Mesenchymal stem cell (in vitro differentiated cells and primary cell): ENCODE results near the gene APPBP2.

Source experiments
- DNase-seq: peaks from one replicate; pipeline ENCODE4 v3.0.0-alpha.2; 2013
- H2AFZ ChIP-seq: one replicate; pipeline ENCODE4 v1.6.1; 2013; ENCODE audit warnings: low read depth, mild to moderate bottlenecking, control low read depth, inconsistent platforms, low read length, moderate library complexity
- H2AK5ac ChIP-seq: 2 replicates; pipeline ENCODE4 v1.6.1; 2013; ENCODE audit warnings: low read length, moderate library complexity, mild to moderate bottlenecking, inconsistent platforms; ENCODE audit not compliant: severe bottlenecking
- H2BK120ac ChIP-seq: one replicate; pipeline ENCODE4 v1.6.1; 2013; ENCODE audit warnings: low read depth, mild to moderate bottlenecking, inconsistent platforms, low read length, moderate library complexity
- H2BK12ac ChIP-seq, 2 experiments: one replicate each; pipeline ENCODE4 v1.6.1; 2013; ENCODE audit warnings: inconsistent platforms in 2 of 2, low read length in 2 of 2, mild to moderate bottlenecking in 2 of 2, moderate library complexity in 2 of 2, control low read depth in 1 of 2
- H2BK15ac ChIP-seq: one replicate; pipeline ENCODE4 v1.6.1; 2013; ENCODE audit warnings: mild to moderate bottlenecking, low read depth, inconsistent platforms; ENCODE audit not compliant: poor library complexity, severe bottlenecking
- H2BK5ac ChIP-seq: 2 replicates; pipeline ENCODE4 v1.6.1; 2013; ENCODE audit warnings: low read depth, mild to moderate bottlenecking, low read length, control low read depth, inconsistent platforms; ENCODE audit not compliant: poor library complexity, severe bottlenecking
- H3K14ac ChIP-seq, 2 experiments: one replicate each; pipeline ENCODE4 v1.6.1; 2013; ENCODE audit warnings: inconsistent platforms in 2 of 2, low read length in 2 of 2, control low read depth in 1 of 2, mild to moderate bottlenecking in 1 of 2, moderate library complexity in 1 of 2
- H3K18ac ChIP-seq, 2 experiments: one replicate each; pipeline ENCODE4 v1.6.1; 2013; ENCODE audit warnings: inconsistent platforms in 2 of 2, low read length in 2 of 2, control low read depth in 1 of 2, low read depth in 1 of 2, mild to moderate bottlenecking in 1 of 2
- H3K23ac ChIP-seq, 2 experiments: one replicate each; pipeline ENCODE4 v1.6.1; 2013; ENCODE audit warnings: inconsistent platforms in 2 of 2, low read length in 2 of 2, mild to moderate bottlenecking in 2 of 2, moderate library complexity in 2 of 2, control low read depth in 1 of 2
- H3K27ac ChIP-seq: 2 replicates; pipeline ENCODE4 v1.5.1; 2013; ENCODE audit warnings: mild to moderate bottlenecking, moderate library complexity, low read length, control low read depth, inconsistent platforms; ENCODE audit not compliant: poor library complexity, severe bottlenecking
- H3K27me3 ChIP-seq, 2 experiments: 2 replicates each; pipeline versions ENCODE4 v1.6.1 to v1.7.0; 2013; ENCODE audit warnings: low read length in 2 of 2, mild to moderate bottlenecking in 2 of 2, moderate library complexity in 2 of 2, control low read depth in 1 of 2, inconsistent platforms in 1 of 2; ENCODE audit not compliant: control insufficient read depth in 1 of 2, insufficient read depth in 1 of 2
- H3K36me3 ChIP-seq, 2 experiments: 2 replicates each; pipeline versions ENCODE4 v1.6.1 to v1.7.0; 2013; ENCODE audit warnings: low read length in 2 of 2, control low read depth in 1 of 2, inconsistent platforms in 1 of 2, low read depth in 1 of 2, mild to moderate bottlenecking in 1 of 2; ENCODE audit not compliant: insufficient read depth in 2 of 2, control insufficient read depth in 1 of 2
- H3K4ac ChIP-seq, 2 experiments: one replicate each; pipeline ENCODE4 v1.6.1; 2013; ENCODE audit warnings: inconsistent platforms in 2 of 2, low read length in 2 of 2, mild to moderate bottlenecking in 2 of 2, moderate library complexity in 2 of 2, control low read depth in 1 of 2, low read depth in 1 of 2
- H3K4me1 ChIP-seq: 2 replicates; pipeline ENCODE4 v1.6.1; 2013; ENCODE audit warnings: low read depth, low read length, control low read depth; ENCODE audit not compliant: control insufficient read depth, insufficient read depth
- H3K4me2 ChIP-seq: 2 replicates; pipeline ENCODE4 v1.6.1; 2013; ENCODE audit warnings: low read length, mild to moderate bottlenecking, inconsistent platforms; ENCODE audit not compliant: poor library complexity, severe bottlenecking
- H3K4me3 ChIP-seq, 2 experiments: 2 replicates each; pipeline versions ENCODE4 v1.5.1 to v1.7.0; 2013; ENCODE audit warnings: low read length in 2 of 2, mild to moderate bottlenecking in 2 of 2, control low read depth in 1 of 2, low read depth in 1 of 2; ENCODE audit not compliant: insufficient read depth in 1 of 2
- H3K79me1 ChIP-seq: replicated peaks from 2 replicates; pipeline ENCODE4 v1.6.1; 2013; ENCODE audit warnings: mild to moderate bottlenecking, control low read depth, low read length, inconsistent platforms; ENCODE audit not compliant: poor library complexity, severe bottlenecking
- H3K9ac ChIP-seq: 2 replicates; pipeline ENCODE4 v1.7.0; 2013; ENCODE audit warnings: mild to moderate bottlenecking, low read length, moderate library complexity
- H3K9me3 ChIP-seq: 2 replicates; pipeline ENCODE4 v1.7.0; 2013; ENCODE audit warnings: mild to moderate bottlenecking, low read length; ENCODE audit not compliant: control insufficient read depth
- H4K8ac ChIP-seq: one replicate; pipeline ENCODE4 v1.6.1; 2013; ENCODE audit warnings: inconsistent platforms, mild to moderate bottlenecking, low read length, moderate library complexity
- H4K91ac ChIP-seq: one replicate; pipeline ENCODE4 v1.6.1; 2013; ENCODE audit warnings: mild to moderate bottlenecking, low read length, inconsistent platforms
- WGBS: methylation state at CpG from one replicate; pipeline ENCODE4 v1.1.7; 2013; ENCODE audit warnings: mixed read lengths; 5-methylcytosine and 5-hydroxymethylcytosine counted together

The APPBP2 gene

GRCh38 chr17:60562421-60562820 lies 36.4 kb upstream of the APPBP2 start:
- H3K14ac ChIP-seq = no peak overlapping the region
- no peak overlapping the region for H2BK12ac ChIP-seq
- H3K27ac ChIP-seq = peak overlapping the region; percentile 82
- H3K18ac ChIP-seq = no peak overlapping the region
- peak overlapping the region; percentile 6 for H3K4me2 ChIP-seq
- no peak overlapping the region for H2BK5ac ChIP-seq
- no peak overlapping the region for H2AFZ ChIP-seq
- H3K23ac ChIP-seq = no peak overlapping the region
- 100% methylated on average over 1 of the region's 3 CpGs for WGBS
- H3K27me3 ChIP-seq = no peaks in the 10 kb centered on the region
- no peak for DNase-seq
- no peaks in the 10 kb centered on the region for H3K36me3 ChIP-seq
- H2BK15ac ChIP-seq = no peak overlapping the region
- no peaks in the 10 kb centered on the region for H3K9me3 ChIP-seq
- H3K4me1 ChIP-seq = peaks cover 4% of the 10 kb centered on the region
- no peak overlapping the region for H3K4ac ChIP-seq
- H2AK5ac ChIP-seq = no peak overlapping the region
- no peak overlapping the region for H4K91ac ChIP-seq
- no peak overlapping the region for H4K8ac ChIP-seq
- H3K79me1 ChIP-seq = no peaks in the 10 kb centered on the region
- H2BK120ac ChIP-seq = no peak overlapping the region
- no peak overlapping the region for H3K4me3 ChIP-seq
- H3K9ac ChIP-seq = no peak overlapping the region

- no peak overlapping the region for H3K27ac ChIP-seq
- H3K27me3 ChIP-seq = no peaks in the 10 kb centered on the region
- no peak overlapping the region for H4K91ac ChIP-seq
- H2AFZ ChIP-seq = no peak overlapping the region
- H2BK5ac ChIP-seq = no peak overlapping the region
- no peak overlapping the region for H2BK15ac ChIP-seq
- peaks cover 4% of the 10 kb centered on the region for H3K4me1 ChIP-seq
- H3K9ac ChIP-seq = no peak overlapping the region
- H3K36me3 ChIP-seq = no peaks in the 10 kb centered on the region
- H3K9me3 ChIP-seq = no peaks in the 10 kb centered on the region
- no peak overlapping the region for H3K18ac ChIP-seq
- no peak overlapping the region for H3K14ac ChIP-seq
- H2BK120ac ChIP-seq = no peak overlapping the region
- H3K4ac ChIP-seq = no peak overlapping the region
- H4K8ac ChIP-seq = no peak overlapping the region
- H2BK12ac ChIP-seq = peak overlapping the region in 1 of 2 experiments; percentile 49
- no peak overlapping the region for H3K23ac ChIP-seq
- H3K79me1 ChIP-seq = no peaks in the 10 kb centered on the region
- no peak overlapping the region for H3K4me3 ChIP-seq
- DNase-seq = no peak
- H2AK5ac ChIP-seq = peak overlapping the region; percentile 72
- WGBS = 84% methylated on average over 8 of the region's 11 CpGs
- no peak overlapping the region for H3K4me2 ChIP-seq
These were observed 34.8 kb upstream of the APPBP2 start for GRCh38 chr17:60560860-60561257.

- 94% methylated on average over 20 of the region's 26 CpGs for WGBS
- no peak overlapping the region for H4K8ac ChIP-seq
- no peak for DNase-seq
These were observed 34.2 kb upstream of the APPBP2 start for GRCh38 chr17:60559995-60560859.

GRCh38 chr17:60559659-60559994 lies 33.6 kb upstream of the APPBP2 start:
- no peak overlapping the region for H3K4me3 ChIP-seq
- H3K4ac ChIP-seq = no peak overlapping the region
- no peak overlapping the region for H3K18ac ChIP-seq
- H2BK5ac ChIP-seq = no peak overlapping the region
- no peak overlapping the region for H3K9ac ChIP-seq
- no peak overlapping the region for H2BK15ac ChIP-seq
- H3K79me1 ChIP-seq = no peaks in the 10 kb centered on the region
- no peaks in the 10 kb centered on the region for H3K9me3 ChIP-seq
- H3K14ac ChIP-seq = no peak overlapping the region
- DNase-seq = no peak
- no peak overlapping the region for H4K8ac ChIP-seq
- WGBS = 97% methylated on average over 8 of the region's 8 CpGs
- H3K27me3 ChIP-seq = no peaks in the 10 kb centered on the region
- no peak overlapping the region for H3K27ac ChIP-seq
- H3K36me3 ChIP-seq = no peaks in the 10 kb centered on the region
- H2BK12ac ChIP-seq = no peak overlapping the region
- peaks cover 4% of the 10 kb centered on the region for H3K4me1 ChIP-seq
- H2BK120ac ChIP-seq = no peak overlapping the region
- H2AK5ac ChIP-seq = peak overlapping the region; percentile 23
- H2AFZ ChIP-seq = no peak overlapping the region
- no peak overlapping the region for H3K23ac ChIP-seq
- no peak overlapping the region for H3K4me2 ChIP-seq
- H4K91ac ChIP-seq = no peak overlapping the region

More at GRCh38 chr17:60559995-60560859, 34.2 kb upstream of the APPBP2 start:
- Histone ChIP-seq H3K4me3 (no peak overlapping the region), H4K91ac (no peak overlapping the region), H3K4me1 (peaks cover 6% of the 10 kb centered on the region), H3K4ac (no peak overlapping the region), H2AFZ (no peak overlapping the region), H3K79me1 (no peaks in the 10 kb centered on the region), H3K4me2 (no peak overlapping the region), H3K27me3 (no peaks in the 10 kb centered on the region), H2BK12ac (peak overlapping the region in 1 of 2 experiments; percentile 49), H2BK15ac (no peak overlapping the region), H3K36me3 (no peaks in the 10 kb centered on the region), H3K9ac (no peak overlapping the region), H2BK5ac (no peak overlapping the region), H3K14ac (no peak overlapping the region), H3K18ac (no peak overlapping the region), H3K27ac (no peak overlapping the region), H3K23ac (no peak overlapping the region), H2AK5ac (peak overlapping the region; percentile 72), H2BK120ac (no peak overlapping the region), H3K9me3 (no peaks in the 10 kb centered on the region)
